GM12801 (cell line): Measurements from ENCODE around the gene HOXA10.

Experiments
- TF ChIP-seq, protein P1 (sequence below): IDR thresholded peaks from one replicate; pipeline ENCODE4 v1.5.1; 2011; ENCODE audit warnings: control low read depth; ENCODE audit not compliant: insufficient read length; ENCODE audit errors: extremely low read depth

The HOXA10 gene

DNA sequence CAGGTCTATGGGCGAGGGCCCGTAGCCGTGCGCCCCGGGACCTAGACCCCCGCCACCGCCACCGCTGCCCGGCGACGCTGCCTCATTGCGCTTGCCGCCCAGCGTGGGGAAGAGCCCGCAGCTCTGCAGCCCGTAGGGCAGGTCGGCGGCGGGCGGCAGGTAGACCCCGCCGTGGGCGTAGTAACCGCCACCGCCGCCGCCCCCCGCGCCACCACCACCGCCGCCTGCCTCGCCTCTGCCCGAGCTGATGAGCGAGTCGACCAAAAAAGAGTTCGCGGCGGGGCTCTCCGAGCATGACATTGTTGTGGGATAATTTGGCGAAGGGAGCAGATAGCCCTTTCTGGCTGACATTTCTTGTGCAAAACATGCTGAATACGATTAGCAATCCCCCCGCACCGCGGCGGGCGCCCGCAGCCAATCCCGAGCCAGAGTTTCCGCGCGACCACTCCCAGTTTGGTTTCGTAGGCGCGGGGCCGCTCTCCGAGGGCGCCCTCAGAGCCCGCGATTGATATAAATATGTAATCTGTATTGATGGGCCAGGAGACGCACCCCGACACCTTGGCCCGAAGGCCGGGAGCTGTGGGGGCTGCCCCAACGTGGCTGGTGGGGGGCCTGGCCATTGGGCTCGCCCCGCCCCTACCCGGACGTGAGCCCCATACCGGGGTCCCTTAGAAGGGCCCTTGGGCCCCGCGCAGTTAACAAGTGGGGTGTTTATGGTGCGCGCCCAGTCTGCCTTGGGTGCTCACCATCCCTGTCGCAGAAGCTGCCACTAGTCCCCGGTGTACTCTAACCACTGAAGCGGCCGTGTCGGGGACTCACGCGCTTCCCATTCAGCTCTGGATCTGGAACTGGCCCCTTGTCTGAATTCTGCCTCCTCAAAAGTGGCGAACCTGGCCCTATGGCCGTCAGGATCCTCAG, at the start of gene HOXA10:
Gene HOXA10 (minus strand): TSS at position 365 of the 918 bp plus-strand sequence. CDS start 14 bp downstream, at position 351.
- TF ChIP-seq, protein P1, sequence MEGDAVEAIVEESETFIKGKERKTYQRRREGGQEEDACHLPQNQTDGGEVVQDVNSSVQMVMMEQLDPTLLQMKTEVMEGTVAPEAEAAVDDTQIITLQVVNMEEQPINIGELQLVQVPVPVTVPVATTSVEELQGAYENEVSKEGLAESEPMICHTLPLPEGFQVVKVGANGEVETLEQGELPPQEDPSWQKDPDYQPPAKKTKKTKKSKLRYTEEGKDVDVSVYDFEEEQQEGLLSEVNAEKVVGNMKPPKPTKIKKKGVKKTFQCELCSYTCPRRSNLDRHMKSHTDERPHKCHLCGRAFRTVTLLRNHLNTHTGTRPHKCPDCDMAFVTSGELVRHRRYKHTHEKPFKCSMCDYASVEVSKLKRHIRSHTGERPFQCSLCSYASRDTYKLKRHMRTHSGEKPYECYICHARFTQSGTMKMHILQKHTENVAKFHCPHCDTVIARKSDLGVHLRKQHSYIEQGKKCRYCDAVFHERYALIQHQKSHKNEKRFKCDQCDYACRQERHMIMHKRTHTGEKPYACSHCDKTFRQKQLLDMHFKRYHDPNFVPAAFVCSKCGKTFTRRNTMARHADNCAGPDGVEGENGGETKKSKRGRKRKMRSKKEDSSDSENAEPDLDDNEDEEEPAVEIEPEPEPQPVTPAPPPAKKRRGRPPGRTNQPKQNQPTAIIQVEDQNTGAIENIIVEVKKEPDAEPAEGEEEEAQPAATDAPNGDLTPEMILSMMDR, result no peak

DNA sequence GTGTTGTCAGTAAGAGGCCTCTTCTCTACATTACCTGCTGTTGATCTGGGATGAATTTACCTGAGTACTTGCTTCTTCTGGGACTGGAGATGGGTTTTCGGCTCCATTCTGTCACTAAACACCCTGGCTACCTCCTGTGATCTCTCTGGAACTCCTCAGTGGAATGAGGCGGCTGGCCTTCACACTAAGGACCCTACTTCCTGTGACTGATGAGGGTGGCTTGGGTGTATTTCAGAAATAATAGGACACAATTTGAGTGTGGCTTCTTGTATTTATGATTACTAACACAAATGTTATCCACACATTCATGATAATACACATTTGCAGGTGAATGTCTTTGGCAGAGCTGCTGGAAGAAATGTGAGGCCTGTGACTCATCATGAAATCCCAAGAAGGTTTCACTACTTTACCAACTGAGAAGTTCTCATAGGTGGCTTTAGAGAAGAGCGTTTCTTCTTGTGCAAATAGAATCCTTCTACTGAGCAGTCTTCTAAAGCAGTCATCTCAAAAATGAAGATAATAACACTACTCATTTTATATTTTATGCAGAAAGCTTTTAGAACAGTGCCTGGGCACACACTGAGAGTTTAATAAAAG, 47.2 kb upstream of the HOXA10 start:
- TF ChIP-seq, protein P1, result no peak

DNA sequence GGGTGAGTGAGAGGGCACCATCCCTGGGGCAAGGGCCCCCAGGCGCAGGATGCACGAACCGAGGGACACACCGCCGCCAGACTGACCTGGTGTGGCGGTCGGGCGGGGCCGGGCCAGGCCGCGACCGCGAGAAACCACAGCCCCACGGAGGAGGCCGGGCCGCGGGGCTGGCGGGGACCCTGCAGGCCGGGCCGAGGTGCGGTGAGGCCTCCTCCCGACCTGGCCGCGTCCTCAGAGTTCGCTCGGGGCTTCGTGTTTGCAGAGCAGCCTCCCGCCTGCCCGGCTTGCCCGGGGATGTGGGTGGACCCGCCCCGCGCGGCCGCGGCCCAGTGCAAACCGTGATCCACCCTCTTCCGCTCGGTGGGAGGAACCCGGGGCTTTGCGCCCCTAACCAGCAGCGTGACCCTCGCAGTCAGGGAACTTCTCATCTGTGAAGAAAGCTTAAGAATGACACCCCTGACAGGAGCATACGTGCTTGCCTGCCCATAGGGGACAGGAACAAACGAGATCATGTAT, 46.4 kb upstream of the HOXA10 start:
- TF ChIP-seq, protein P1, result no peak

DNA sequence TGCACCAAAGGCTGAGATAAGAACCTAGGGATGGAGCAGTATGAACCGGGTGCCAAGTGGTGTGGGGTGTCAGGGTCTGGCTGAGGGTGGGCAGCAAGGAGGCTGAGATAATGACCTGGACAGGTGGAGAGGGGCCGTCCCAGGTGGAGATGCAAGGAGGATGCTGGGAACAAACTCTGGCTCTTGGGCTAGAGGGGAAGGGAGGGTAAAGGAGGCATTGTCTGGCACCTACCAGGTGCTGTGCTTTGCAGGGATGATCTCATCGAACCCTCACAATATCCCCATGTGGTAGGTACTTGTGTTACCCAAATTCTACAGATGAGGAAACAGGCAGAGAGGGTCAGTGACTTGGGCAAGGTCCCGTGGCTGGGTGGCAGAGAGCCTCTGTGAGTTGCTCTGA, 45.7 kb upstream of the HOXA10 start:
- TF ChIP-seq, protein P1, result no peak

DNA sequence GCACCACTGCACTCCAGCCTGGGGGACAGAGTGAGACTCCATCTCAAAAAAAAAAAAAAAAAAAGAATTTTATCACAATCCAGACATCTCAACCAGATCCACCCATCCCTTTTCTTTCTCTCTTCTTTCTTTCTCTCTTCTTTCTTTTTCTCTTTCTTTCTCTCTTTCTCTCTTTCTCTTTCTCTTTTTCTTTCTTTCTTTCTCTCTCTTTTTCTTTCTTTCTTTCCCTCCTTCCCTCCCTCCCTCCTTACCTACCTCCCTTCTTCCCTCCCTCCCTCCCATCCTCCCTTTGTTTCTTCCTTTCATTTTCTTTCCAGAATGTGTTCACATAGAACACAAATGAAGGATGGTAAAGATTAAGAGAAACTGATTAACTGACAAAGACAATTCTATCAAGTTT, 43.8 kb upstream of the HOXA10 start:
- TF ChIP-seq, protein P1, result no peak

DNA sequence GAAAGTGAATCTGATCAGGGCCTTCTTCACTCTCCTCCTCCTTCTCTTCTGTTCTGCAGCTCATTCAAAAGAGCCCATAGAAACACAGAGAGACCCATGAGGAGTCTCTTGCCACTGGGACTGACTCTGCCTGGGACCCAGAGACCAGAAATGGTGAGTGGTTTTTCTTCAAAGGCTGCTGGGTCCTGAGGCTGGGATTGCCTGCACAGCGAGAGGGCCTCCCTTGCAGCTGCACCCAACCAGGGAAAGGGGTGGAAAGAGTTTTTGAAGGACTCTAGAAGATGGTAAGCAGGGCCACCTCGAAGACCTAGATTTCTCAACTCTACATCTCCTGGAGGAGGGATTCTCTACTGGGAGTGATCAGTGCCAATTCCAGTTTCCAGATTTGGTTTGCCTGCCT, 41.2 kb upstream of the HOXA10 start:
- TF ChIP-seq, protein P1, result no peak

DNA sequence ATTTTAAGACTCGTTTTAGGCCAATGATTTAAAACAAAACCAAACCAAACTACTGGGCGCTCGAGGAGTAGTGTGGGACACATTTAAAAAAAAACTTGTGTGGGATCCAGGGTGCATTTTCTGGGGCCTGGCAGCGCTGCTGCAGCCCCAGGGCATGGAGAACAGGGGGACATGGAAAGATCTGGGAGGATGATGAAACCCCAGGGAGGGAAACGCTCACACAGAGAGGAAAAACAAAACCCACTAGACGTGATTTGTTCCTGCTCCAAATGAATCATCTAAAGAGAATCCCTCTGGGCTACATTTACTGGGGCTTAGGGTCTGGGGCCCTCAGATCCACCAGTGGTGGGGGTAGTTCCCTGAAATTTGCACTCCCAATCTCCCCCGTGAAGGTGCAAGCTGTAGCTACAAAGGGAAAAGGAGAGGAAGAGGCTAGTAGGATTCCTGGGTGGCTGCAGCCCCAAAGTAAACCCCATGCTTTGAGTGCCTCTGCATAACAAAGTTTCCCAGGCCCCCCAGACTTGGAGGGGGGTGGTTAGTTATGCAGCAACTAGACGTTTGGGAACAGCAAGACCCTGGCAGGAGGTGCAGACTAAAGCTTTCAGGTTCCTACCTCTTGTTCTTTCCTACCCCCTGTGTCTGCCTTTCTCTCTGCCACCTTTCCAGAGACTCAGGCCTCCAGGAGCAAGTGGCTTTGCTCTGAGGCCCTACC, 40.3 kb upstream of the HOXA10 start:
- TF ChIP-seq, protein P1, result no peak
